22Rv1 (cell line): ENCODE data around the gene EEPD1.

Experiments
- CTCF ChIP-seq: fragments of 450-650 bp; IDR thresholded peaks from 2 replicates; pipeline ENCODE4 v1.5.1; 2017; ENCODE audit warnings: mild to moderate bottlenecking
- ZFX ChIP-seq: fragments of 450-650 bp; IDR thresholded peaks from 2 replicates; pipeline ENCODE4 v1.6.1; 2017; ENCODE audit warnings: antibody characterized with exemption, borderline replicate concordance

- TF ChIP-seq CTCF (no peak), ZFX (no peak)
Measured at GRCh38 chr7:36344622-36345021, 191.6 kb downstream of the EEPD1 start.
